NOMO-1 treated with DMSO at 0.1 percent for 48 hours (cell line): Measurements from ENCODE around the gene FES.
"Not testable (repeated sequence)": the region's sequence is repeated elsewhere in the genome, so short reads cannot be mapped to it uniquely, and the experiment has no call there.

ENCODE experiments used
- DNase-seq: peaks from one replicate; lab custom pipeline; 2025; ENCODE audit not compliant: unreplicated experiment; lab: John Stamatoyannopoulos, UW

Gene FES

GRCh38 chr15:90860942-90861675 is 23.2 kb upstream of the FES start:
- DNase-seq: no peak

DNA sequence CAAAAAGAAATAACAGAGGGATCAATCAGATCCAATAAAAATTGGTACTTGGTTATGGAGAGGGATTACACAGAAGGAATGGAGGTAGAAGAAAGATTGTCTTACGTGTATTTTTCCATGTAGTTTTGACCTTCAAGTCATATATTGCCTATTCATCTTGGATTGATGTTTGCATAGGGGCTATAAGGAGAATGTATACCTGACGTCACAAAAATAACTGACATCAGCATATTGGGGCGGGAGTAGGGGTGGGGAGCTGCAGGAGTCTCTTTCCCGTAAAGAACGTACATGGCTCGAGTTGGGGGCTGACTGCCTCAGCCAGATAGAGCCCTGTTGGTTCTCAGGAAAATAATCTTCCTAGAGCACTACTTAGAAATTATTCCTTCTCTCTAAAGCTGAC is 21.8 kb upstream of the FES start:
- DNase-seq: no peak

DNA sequence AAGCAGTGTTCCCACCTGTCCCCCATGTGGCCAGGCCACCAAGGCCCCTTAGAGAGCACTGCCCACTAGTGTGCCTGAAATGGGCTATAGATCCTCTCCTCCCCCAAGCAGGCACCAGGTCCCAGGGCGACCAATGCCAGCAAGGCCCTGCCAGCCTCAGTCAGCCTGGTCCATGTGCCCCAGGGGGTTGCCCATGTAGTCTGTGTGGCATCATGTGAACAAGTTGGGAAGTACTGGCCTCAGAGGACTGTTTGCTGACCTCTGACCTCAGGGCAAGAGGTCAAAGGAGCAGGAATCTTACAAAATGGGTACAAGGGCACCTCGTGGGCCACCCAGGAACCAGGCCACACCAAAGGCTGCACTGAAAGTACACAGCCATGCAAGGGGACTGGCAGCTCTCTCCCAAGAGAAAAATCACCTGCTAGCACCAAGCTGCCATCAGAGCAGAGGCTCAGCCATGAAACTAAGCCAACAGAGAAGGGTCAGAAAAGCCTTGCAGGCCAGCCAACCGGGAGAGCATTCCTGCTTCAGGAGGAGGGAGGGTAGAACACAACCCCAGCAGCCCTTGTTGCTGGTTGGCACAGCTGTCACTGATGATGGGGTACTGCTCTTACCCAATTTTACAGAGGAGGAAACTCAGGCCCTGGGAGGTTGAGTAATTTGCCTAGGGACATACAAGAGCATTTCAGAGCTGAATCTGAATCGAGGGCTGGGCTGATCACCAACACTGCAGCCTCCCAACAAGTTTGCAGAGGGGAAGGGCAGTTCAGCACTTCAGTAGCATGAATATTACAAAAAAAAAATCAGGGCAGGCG is 21.1 kb upstream of the FES start:
- DNase-seq: peak; percentile 73

DNA sequence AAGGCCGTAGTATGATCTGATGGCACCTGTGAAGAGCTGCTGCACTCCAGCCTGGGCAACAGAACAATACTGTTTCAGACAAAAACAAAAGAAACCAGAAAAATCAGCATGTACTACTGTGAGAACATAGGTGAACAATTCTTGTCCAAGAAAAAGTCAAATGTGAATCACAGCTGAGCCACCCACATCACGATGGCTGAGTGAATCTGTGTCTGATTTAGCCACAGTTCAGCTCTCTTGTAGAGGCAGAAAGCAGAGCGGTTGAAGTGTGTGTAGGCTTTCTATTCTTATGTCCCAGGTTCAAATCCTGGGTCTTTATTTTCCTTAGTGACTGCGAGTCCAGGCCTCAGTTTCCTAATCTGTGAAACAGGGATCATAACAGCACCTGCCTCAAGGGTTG is 20.3 kb upstream of the FES start:
- DNase-seq: no peak

DNA sequence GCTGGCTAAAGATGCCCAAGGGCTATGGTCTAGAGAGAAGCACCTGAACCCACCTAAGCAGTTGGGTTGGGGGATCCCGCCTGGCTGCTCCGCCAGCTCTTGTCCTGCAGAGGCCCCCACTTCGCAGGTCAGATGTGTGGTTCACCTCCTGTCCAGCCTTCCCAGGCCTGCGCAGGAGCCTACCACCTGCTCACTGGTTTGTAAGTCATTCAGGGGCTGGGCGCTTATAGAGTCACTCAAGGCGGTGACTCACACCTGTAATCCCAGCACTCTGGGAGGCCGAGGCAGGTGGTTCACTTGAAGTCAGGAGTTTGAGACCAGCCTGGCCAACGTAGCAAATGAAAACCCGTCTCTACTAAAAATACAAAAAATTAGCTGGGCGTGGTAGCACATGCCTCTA is 19.8 kb upstream of the FES start:
- no peak for DNase-seq

DNA sequence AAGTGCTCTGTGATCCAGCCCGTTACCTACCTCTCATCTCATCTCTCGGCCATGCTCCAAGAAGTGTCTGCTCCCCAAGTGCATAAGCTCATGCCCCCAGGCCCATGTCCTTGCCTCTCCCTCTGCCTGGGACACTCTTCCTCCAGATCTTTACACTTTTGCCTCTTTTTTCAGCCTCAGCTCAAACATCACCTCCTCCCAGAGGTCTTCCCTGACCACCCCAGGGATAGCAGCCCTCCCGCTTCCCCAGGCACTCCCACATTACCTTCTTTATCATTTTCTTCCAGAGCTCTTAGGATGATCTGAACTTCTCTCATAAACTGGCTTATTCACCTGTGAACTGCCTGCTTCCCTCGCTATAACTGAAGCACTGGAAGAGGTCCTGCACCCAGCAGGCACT is 18.6 kb upstream of the FES start:
- no peak for DNase-seq

DNA sequence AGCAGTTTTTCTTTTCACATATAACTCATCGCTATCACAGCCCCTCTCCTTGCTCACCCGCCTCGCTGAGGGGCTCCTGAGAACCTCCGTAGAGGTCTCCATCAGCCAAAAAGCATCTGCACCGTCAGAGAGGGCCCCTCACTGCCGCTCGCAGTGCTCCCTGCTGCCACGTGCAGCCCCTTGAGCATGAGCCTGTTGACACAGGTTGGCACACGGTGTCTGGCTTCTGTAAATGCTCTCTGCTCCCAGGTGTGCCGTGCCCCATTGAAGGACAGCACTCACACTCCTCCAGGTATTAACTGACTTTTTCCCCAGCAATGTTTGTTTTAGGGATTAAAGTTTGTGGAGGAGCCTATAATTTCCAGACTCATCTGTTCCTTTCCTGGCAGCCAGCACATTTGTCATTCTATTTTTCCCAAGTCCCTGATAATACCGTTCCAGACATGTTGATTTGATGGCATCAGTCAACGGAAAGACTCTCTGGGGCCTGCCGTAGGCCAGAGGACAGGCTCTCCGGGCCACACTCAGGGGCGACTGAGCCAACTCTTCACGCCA is 18.1 kb upstream of the FES start:
- DNase-seq: no peak

DNA sequence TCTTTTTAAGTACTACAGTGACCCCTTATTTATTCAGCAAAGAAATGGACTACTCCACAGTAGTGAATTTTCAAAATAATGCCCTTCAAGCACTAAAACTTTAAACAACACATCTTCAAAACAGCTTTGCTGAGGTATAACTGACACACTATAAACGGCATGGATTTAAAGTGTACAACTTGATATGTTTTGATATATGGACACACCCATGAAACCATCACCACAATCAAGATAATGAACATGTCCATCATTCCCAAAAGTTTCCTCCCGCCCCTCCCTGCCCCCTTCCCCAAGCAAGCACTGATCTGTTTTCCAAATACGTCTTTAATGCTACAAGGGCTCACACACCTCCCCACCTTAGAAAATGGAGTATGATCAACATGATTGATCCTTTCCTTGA is 17.5 kb upstream of the FES start:
- DNase-seq: no peak

DNA sequence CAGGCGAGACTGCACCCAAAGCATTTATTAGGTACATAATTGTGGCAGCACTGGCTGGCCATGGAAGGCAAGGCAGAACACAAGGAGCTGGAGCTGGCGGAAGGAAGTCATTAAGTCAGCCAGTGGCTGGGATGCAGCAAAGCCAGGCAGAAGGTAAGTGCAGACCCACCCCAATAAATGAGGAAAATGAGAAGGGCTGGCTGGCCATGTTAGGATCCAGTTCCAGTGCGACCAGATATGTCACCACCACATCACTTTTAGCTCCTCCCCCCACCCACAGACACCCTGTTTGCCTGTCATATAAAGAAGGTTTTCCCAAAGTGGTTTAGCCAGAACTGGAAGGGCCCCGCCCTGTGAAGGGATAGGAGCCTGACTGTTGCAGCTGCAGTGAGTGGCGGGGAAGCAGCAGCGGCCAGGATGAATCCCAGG is 16.0 kb upstream of the FES start, which contains the start of gene FURIN:
Gene FURIN (plus strand): TSS at position 328 of the 429 bp plus-strand sequence. CDS start 7,153 bp downstream, outside the sequence.
- no peak for DNase-seq

DNA sequence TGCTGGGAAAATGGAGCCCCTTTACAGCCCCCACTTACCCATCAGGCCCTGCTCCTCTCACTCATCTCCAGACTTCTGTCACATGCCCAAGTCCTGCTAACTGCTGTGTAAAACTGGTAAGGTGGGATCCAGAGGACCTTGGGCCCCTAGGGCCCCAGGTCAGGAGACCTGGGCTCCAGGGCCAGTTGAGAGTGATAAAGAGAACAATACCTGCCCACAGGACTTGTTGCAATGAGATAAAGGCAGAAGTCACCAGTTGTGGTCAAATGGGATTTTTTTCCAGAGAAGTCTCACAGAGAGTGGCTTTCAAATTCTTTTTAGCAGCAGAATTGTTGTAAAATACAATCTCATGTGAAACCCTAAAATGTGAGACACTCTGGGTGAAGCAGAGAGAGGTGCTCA is 15.2 kb upstream of the FES start:
- DNase-seq: no peak

GRCh38 chr15:90869601-90870353 is 14.5 kb upstream of the FES start:
- peak; percentile 40 for DNase-seq

DNA sequence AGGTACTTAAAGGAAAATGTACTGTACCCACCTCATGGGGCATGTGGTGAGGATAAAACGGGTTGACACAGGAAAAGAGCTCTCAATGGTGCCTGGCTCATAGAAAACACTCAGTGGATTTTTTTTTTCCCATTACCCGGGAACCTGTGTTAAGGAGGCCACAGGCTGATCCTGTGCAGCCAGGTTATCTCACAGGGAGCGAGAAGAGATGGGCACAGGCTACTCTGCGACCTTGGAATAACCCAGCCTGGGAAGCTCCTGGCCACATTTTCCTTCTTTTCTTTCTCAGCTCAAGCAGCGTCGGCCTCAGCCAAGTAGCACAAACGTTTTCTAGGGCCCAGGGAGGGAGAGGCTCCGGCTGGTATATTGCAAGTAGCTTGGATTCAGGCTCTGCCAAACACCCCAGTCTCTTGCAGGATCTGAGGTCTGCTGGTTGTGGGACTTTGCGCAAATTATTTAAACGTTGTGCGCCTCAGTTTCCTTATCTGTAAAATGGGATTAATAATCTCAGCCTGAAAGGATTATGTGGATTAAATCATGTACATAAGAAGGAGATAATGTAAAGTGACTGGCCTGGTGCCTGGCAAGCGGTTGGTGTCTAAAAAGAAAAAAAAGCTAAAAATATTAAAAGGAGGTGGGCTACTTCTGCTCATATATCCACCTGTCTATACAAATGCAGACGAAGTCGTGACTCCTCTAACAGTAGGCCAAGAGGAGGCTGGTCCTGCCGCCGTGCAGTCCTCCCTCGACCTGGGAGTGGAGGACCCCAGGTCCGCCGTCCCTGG is 13.8 kb upstream of the FES start:
- DNase-seq: no peak

- DNase-seq: no peak
Observed at GRCh38 chr15:90871139-90871715, 13.1 kb upstream of the FES start.

DNA sequence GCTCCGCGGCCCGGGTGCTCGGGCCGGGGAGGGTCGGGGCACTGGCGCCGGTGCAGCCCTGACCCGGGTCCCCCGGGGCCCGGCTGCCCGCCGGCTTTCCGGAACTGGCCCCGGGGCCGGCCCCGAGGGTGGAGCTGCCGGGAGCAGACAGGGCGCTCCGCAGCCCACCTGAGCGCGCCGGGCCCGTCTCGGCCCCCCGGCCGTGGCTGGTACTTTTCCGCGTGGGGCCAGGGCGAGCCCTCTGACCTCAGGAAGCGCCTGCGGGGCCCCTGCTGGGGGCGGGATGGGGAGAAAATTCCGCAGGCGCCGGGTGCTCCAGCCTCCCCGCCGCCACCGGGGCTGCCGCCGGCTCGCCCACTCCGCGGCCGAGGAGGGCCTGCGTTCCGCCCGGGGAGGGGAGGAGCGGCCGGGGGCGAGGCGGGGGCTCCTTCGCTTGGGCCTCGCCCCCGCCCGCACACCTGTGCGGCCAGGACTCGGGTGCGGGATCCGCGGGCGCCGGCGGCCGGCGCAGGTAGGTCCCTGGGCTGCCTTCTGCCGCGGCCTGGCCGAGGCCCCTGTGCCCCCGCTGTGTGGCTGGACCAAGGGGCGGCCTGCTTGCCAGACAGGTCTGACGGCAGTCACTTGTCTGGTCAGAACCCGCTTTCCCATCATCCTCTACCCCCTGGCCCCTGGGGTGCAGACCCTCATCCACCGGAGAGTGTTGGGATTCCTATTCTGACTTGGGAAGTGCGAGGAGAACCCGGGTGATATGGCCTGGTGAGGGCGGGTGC is 12.4 kb upstream of the FES start:
- DNase-seq: no peak

- peak; percentile 23 for DNase-seq
Observed at GRCh38 chr15:90872486-90873184, 11.7 kb upstream of the FES start.

- no peak for DNase-seq
Observed at GRCh38 chr15:90873488-90873997, 10.8 kb upstream of the FES start.

GRCh38 chr15:90873998-90874605 is 10.2 kb upstream of the FES start:
- no peak for DNase-seq

DNA sequence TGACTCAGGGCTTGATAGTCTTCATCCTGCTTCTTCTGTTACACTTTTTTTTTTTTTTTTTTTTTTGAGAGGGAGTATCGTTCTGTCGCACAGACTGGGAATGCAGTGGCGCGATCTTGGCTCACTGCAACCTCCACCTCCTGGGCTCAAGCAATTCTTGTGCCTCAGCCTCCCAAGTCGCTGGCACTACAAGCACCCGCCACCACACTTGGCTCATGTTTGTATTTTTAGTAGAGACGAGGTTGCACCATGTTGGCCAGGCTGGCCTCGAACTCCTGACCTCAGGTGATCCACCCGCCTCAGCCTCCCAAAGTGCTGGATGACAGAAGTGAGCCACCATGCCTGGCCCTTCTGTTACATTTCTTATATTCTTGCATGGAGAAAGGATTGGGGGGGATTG is 9.3 kb upstream of the FES start:
- not testable (repeated sequence) for DNase-seq
